Activated CD8-positive, alpha-beta T cell treated with anti-CD3 and anti-CD28 coated beads, Interleukin-2, amount 10 ng/mL, durations not matched to agents 7 days and 5 days (primary cell): ENCODE results near the gene ISLR. TPM values are rescaled to one million over a fixed set of nuclear protein-coding genes. Genes with fewer than 3 reads are reported as not detected.

Experiments used
- ATAC-seq: fragments of 150-1000 bp; cut with Tn5 transposase; one replicate; pipeline ENCODE4 v1.10.0; 2021; ENCODE audit warnings: moderate library complexity
- CTCF ChIA-PET: fragments of 350-600 bp; sonication (Branson Sonifier 250); formaldehyde crosslinking; loops from one replicate; lab custom pipeline; 2021; ENCODE audit warnings: antibody characterized with exemption; lab: Charles Lee
- POLR2A ChIA-PET: fragments of 350-600 bp; sonication (Branson Sonifier 250); formaldehyde crosslinking; loops from one replicate; lab custom pipeline; 2021; ENCODE audit warnings: antibody characterized with exemption; lab: Charles Lee
- DNase-seq: peaks from one replicate; pipeline ENCODE4 v3.0.0-alpha.2; 2020
- H3K27ac Mint-ChIP-seq: one replicate; pipeline ENCODE4 v1.8.0; 2021; ENCODE audit warnings: mild to moderate bottlenecking, mixed read lengths
- H3K27me3 Mint-ChIP-seq: one replicate; pipeline ENCODE4 v1.8.0; 2021; ENCODE audit warnings: low read depth, mixed read lengths
- H3K36me3 Mint-ChIP-seq: one replicate; pipeline ENCODE4 v1.8.0; 2021; ENCODE audit warnings: low read depth, mixed read lengths
- H3K4me1 Mint-ChIP-seq: one replicate; pipeline ENCODE4 v1.8.0; 2021; ENCODE audit warnings: low read depth, mixed read lengths
- H3K4me3 Mint-ChIP-seq: one replicate; pipeline ENCODE4 v1.8.0; 2021; ENCODE audit warnings: mild to moderate bottlenecking, mixed read lengths
- H3K9me3 Mint-ChIP-seq: one replicate; pipeline ENCODE4 v1.8.0; 2022; ENCODE audit warnings: mixed read lengths; ENCODE audit not compliant: insufficient read depth
- total RNA-seq, 2 experiments: library from RNA; stranded (reverse); gene quantifications; one replicate each; pipeline ENCODE4 v1.2.3, GENCODE V29; 2021

The ISLR gene
- total RNA-seq, 2 experiments from 2014 or later: not detected

GRCh38 chr15:74176262-74177214, 3.0 kb downstream of the ISLR start:
- no peak for DNase-seq
- Mint-ChIP-seq H3K4me3 (no peak overlapping the region), H3K27ac (no peak overlapping the region), H3K9me3 (no peaks in the 10 kb centered on the region), H3K36me3 (no peaks in the 10 kb centered on the region), H3K27me3 (peaks cover 2% of the 10 kb centered on the region), H3K4me1 (no peaks in the 10 kb centered on the region)
- no peak for ATAC-seq
- ChIA-PET CTCF (no interaction called here), POLR2A (no interaction called here)

- Mint-ChIP-seq H3K27ac (no peak overlapping the region), H3K4me3 (no peak overlapping the region), H3K9me3 (no peaks in the 10 kb centered on the region), H3K36me3 (no peaks in the 10 kb centered on the region), H3K27me3 (peaks cover 2% of the 10 kb centered on the region), H3K4me1 (no peaks in the 10 kb centered on the region)
- no peak for DNase-seq
- POLR2A ChIA-PET: no interaction called here
- CTCF ChIA-PET: no interaction called here
- ATAC-seq: no peak
Measured at GRCh38 chr15:74178326-74179100, 5.0 kb downstream of the ISLR start.

GRCh38 chr15:74179101-74179841, 5.8 kb downstream of the ISLR start:
- CTCF ChIA-PET: no interaction called here
- peaks cover 2% of the 10 kb centered on the region for H3K27me3 Mint-ChIP-seq
- H3K27ac Mint-ChIP-seq: no peak overlapping the region
- ATAC-seq: no peak
- no peak overlapping the region for H3K4me3 Mint-ChIP-seq
- H3K9me3 Mint-ChIP-seq: no peaks in the 10 kb centered on the region
- H3K4me1 Mint-ChIP-seq: no peaks in the 10 kb centered on the region
- no peaks in the 10 kb centered on the region for H3K36me3 Mint-ChIP-seq
- no peak for DNase-seq
- POLR2A ChIA-PET: no interaction called here

GRCh38 chr15:74179983-74180880, 6.7 kb downstream of the ISLR start:
- no peak overlapping the region for H3K27ac Mint-ChIP-seq
- no peaks in the 10 kb centered on the region for H3K9me3 Mint-ChIP-seq
- no peaks in the 10 kb centered on the region for H3K4me1 Mint-ChIP-seq
- no peaks in the 10 kb centered on the region for H3K36me3 Mint-ChIP-seq
- ATAC-seq (no peak), DNase-seq (no peak)
- CTCF ChIA-PET: no interaction called here
- POLR2A ChIA-PET: no interaction called here
- H3K27me3 Mint-ChIP-seq: peaks cover 2% of the 10 kb centered on the region
- H3K4me3 Mint-ChIP-seq: no peak overlapping the region

- POLR2A ChIA-PET: interaction anchor here (0.6 kb wide), 1 partner anchor 16 kb away, joined by 3 read pairs; no protein-coding TSS in a partner anchor
- no peaks in the 10 kb centered on the region for H3K4me1 Mint-ChIP-seq
- DNase-seq: no peak
Measured at GRCh38 chr15:74180881-74181602, 7.5 kb downstream of the ISLR start.

GRCh38 chr15:74182131-74182530, 8.6 kb downstream of the ISLR start:
- ChIA-PET POLR2A (no interaction called here), CTCF (no interaction called here)
- Mint-ChIP-seq H3K27me3 (peaks cover 3% of the 10 kb centered on the region), H3K9me3 (no peaks in the 10 kb centered on the region), H3K36me3 (no peaks in the 10 kb centered on the region), H3K4me3 (no peak overlapping the region), H3K4me1 (no peaks in the 10 kb centered on the region), H3K27ac (no peak overlapping the region)
- ATAC-seq: no peak
- DNase-seq: no peak

More at GRCh38 chr15:74180881-74181602, 7.5 kb downstream of the ISLR start:
- Mint-ChIP-seq H3K4me3 (no peak overlapping the region), H3K27ac (no peak overlapping the region), H3K36me3 (no peaks in the 10 kb centered on the region), H3K9me3 (no peaks in the 10 kb centered on the region), H3K27me3 (peaks cover 2% of the 10 kb centered on the region)
- no peak for ATAC-seq
- CTCF ChIA-PET: no interaction called here

GRCh38 chr15:74184582-74185091, 11.1 kb downstream of the ISLR start:
- ATAC-seq (no peak), DNase-seq (no peak)
- H3K36me3 Mint-ChIP-seq: no peaks in the 10 kb centered on the region
- H3K4me1 Mint-ChIP-seq: no peaks in the 10 kb centered on the region
- H3K27me3 Mint-ChIP-seq: peaks cover 2% of the 10 kb centered on the region
- CTCF ChIA-PET: no interaction called here
- no peaks in the 10 kb centered on the region for H3K9me3 Mint-ChIP-seq
- POLR2A ChIA-PET: no interaction called here
- H3K4me3 Mint-ChIP-seq: no peak overlapping the region
- no peak overlapping the region for H3K27ac Mint-ChIP-seq

GRCh38 chr15:74185710-74186348, 12.3 kb downstream of the ISLR start:
- H3K4me1 Mint-ChIP-seq: no peaks in the 10 kb centered on the region
- no peaks in the 10 kb centered on the region for H3K36me3 Mint-ChIP-seq
- H3K9me3 Mint-ChIP-seq: no peaks in the 10 kb centered on the region
- no peak overlapping the region for H3K27ac Mint-ChIP-seq
- CTCF ChIA-PET: no interaction called here
- DNase-seq (no peak), ATAC-seq (no peak)
- POLR2A ChIA-PET: no interaction called here
- H3K4me3 Mint-ChIP-seq: no peak overlapping the region
- peaks cover 2% of the 10 kb centered on the region for H3K27me3 Mint-ChIP-seq

GRCh38 chr15:74188216-74188615, 14.7 kb downstream of the ISLR start:
- no peaks in the 10 kb centered on the region for H3K4me1 Mint-ChIP-seq
- H3K27ac Mint-ChIP-seq: no peak overlapping the region
- ChIA-PET POLR2A (no interaction called here), CTCF (no interaction called here)
- no peaks in the 10 kb centered on the region for H3K9me3 Mint-ChIP-seq
- H3K4me3 Mint-ChIP-seq: no peak overlapping the region
- ATAC-seq (no peak), DNase-seq (no peak)
- H3K36me3 Mint-ChIP-seq: no peaks in the 10 kb centered on the region
- H3K27me3 Mint-ChIP-seq: peaks cover 2% of the 10 kb centered on the region

GRCh38 chr15:74191798-74192197, 18.3 kb downstream of the ISLR start:
- H3K36me3 Mint-ChIP-seq: no peaks in the 10 kb centered on the region
- POLR2A ChIA-PET: no interaction called here
- H3K4me3 Mint-ChIP-seq: no peak overlapping the region
- peaks cover 2% of the 10 kb centered on the region for H3K27me3 Mint-ChIP-seq
- DNase-seq (no peak), ATAC-seq (no peak)
- no peaks in the 10 kb centered on the region for H3K9me3 Mint-ChIP-seq
- no peaks in the 10 kb centered on the region for H3K4me1 Mint-ChIP-seq
- CTCF ChIA-PET: no interaction called here
- no peak overlapping the region for H3K27ac Mint-ChIP-seq
